ENCODE results near the gene HNRNPA1L2. TPM values are rescaled to one million over a fixed set of nuclear protein-coding genes. Genes with fewer than 3 reads are reported as not detected.
A peak's percentile ranks its signal among the peaks of the same experiment; 100 is the strongest.
"Not testable (repeated sequence)": the region's sequence is repeated elsewhere in the genome, so short reads cannot be mapped to it uniquely, and the experiment has no call there.

Gene HNRNPA1L2
- polyA plus RNA-seq, 3 donors, result 0.79 to 6.8 (median 1.5) TPM

DNA sequence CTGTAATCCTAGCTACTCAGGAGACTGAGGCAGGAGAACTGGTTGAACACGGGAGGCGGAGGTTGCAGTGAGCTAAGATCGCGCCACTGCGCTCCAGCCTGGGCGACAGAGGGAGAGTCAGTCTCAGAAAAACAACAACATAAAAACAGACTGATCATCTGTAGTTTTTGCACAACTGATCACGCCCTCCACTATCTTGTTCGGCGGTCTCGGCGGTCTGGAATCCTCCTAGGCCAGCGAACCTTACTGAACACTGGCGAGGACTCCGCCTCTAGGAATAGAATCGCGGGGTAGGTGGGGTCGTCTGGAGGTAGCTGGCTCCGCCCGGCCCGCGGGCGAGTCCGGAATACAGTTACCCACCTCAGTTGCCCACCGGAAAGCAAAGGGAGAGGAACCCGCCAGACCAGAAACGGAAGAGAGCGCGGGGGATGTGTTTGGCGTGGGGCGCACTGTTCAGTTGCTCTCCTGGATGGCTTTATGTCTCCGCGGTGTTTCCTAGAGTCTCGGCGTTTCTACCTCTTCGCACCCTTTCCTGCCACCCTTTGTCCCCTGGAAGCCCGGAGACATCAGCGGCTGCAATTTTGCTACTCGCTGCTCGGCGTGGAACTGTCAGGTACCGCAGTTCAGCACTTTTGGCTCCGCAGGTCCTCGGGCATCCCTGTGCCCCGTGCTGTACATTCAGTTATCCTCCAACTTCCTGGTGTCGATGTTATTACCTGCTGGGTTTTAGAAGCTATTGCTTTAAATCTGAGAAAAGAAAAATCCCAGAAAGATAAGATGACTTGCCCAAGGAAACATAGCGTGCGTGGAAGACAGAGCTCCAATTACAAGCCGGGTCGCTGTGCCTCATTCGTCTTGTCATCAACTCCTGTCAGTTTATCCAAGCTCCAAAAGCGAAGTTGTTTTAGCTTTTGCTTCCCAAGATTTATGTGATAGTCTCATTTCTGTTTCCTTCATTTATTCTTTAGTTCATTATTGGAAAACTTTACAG lies 24.9 kb upstream of the HNRNPA1L2 start:
- Mint-ChIP-seq H3K4me1 (peaks cover 21% of the 10 kb centered on the region), H3K4me3 (peak overlapping the region; percentile 100), H3K36me3 (peaks cover 0 to 2% of the 10 kb centered on the region in 2 donors), H3K27ac (peak overlapping the region; percentile 63 to 91 (median 82)), H3K27me3 (ENCODE audit: low read depth in 3 of 3) (peaks cover 0 to 4% (median 3%) of the 10 kb centered on the region in 3 donors), H3K9me3 (no peaks in the 10 kb centered on the region)
- WGBS (ENCODE audit: insufficient coverage), result under 1% methylated on average over 35 of the region's 51 CpGs
- intact Hi-C loops (cut with micrococcal nuclease), result no loop called here
- Histone ChIP-seq H3K27me3 (ENCODE audit: control insufficient read depth in 2 of 2, insufficient read depth in 2 of 2, low read length in 2 of 2) (no peaks in the 10 kb centered on the region), H3K27ac (ENCODE audit: low read depth in 1 of 2, low read length in 2 of 2) (peak overlapping the region; percentile 47 to 59), H3K79me2 (ENCODE audit: insufficient read depth, low read length) (no peaks in the 10 kb centered on the region), H3K4me2 (replicated peaks; ENCODE audit: extremely low read depth, low read length, poor library complexity, severe bottlenecking) (peak overlapping the region; percentile 86), H3K4me1 (ENCODE audit: control insufficient read depth in 1 of 2, insufficient read depth in 2 of 2, low read length in 2 of 2) (peaks cover 6 to 20% of the 10 kb centered on the region in 2 donors), H2AFZ (ENCODE audit: insufficient read depth, low read depth, low read length, poor library complexity, severe bottlenecking) (peak overlapping the region; percentile 92), H3K4me3 (replicated peaks in 1 of 3; ENCODE audit: low read depth in 2 of 3, low read length in 3 of 3) (peak overlapping the region; percentile 54 to 95 (median 68)), H4K20me1 (ENCODE audit: insufficient read depth, low read length) (no peaks in the 10 kb centered on the region), H3K36me3 (replicated peaks in 1 of 2; ENCODE audit: control insufficient read depth in 1 of 2, insufficient read depth in 2 of 2, low read length in 2 of 2) (no peaks in the 10 kb centered on the region), H3K9ac (ENCODE audit: insufficient read depth, low read length, poor library complexity, severe bottlenecking) (peak overlapping the region; percentile 75), H3K9me3 (replicated peaks in 1 of 2; ENCODE audit: control insufficient read depth in 1 of 2, insufficient read depth in 1 of 2, low read length in 2 of 2) (no peaks in the 10 kb centered on the region)
- DNase-seq, result peak; percentile 40 to 53 (median 44)
- TF ChIP-seq, protein P1, sequence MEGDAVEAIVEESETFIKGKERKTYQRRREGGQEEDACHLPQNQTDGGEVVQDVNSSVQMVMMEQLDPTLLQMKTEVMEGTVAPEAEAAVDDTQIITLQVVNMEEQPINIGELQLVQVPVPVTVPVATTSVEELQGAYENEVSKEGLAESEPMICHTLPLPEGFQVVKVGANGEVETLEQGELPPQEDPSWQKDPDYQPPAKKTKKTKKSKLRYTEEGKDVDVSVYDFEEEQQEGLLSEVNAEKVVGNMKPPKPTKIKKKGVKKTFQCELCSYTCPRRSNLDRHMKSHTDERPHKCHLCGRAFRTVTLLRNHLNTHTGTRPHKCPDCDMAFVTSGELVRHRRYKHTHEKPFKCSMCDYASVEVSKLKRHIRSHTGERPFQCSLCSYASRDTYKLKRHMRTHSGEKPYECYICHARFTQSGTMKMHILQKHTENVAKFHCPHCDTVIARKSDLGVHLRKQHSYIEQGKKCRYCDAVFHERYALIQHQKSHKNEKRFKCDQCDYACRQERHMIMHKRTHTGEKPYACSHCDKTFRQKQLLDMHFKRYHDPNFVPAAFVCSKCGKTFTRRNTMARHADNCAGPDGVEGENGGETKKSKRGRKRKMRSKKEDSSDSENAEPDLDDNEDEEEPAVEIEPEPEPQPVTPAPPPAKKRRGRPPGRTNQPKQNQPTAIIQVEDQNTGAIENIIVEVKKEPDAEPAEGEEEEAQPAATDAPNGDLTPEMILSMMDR (IDR thresholded peaks at IDR 0.05), result no peak

DNA sequence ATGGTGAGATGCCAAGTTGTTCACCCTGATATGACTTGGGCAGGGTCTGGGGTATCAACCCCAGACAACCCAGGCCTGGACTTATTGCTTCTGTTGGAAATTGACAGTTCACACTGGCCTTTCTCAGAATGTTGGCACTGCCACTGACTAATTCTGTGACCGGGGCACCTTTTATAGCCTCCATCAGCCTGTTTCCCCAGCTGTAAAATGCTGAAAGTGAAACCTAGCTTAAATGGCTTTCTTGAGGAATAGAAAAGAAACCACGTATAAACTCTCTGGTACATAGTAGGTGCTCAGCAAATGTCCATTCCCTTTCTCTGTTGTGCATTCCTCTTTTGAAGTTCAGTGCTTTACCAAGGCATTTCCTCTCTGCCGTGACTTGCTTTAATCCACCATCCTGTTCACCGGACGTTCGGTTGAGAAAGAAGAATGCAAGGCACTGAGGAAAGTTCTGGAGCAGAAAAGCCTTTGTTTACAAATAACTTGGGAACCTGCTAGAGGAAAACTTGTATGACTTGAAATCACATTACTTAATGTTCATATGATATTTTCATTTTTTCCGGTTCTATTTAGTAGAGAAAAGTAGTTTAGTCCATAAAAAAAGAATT lies 11.0 kb upstream of the HNRNPA1L2 start:
- H3K4me1 ChIP-seq (ENCODE audit: control insufficient read depth in 1 of 2, insufficient read depth in 2 of 2, low read length in 2 of 2); H3K4me2 ChIP-seq (replicated peaks; ENCODE audit: extremely low read depth, low read length, poor library complexity, severe bottlenecking); H3K9me3 ChIP-seq (replicated peaks in 1 of 2; ENCODE audit: control insufficient read depth in 1 of 2, insufficient read depth in 1 of 2, low read length in 2 of 2); H3K4me1 Mint-ChIP-seq; H3K4me3 ChIP-seq (replicated peaks in 1 of 3; ENCODE audit: low read depth in 2 of 3, low read length in 3 of 3); intact Hi-C loops (cut with micrococcal nuclease); H3K79me2 ChIP-seq (ENCODE audit: insufficient read depth, low read length); H3K9me3 Mint-ChIP-seq; H3K27me3 Mint-ChIP-seq (ENCODE audit: low read depth in 3 of 3); H3K9ac ChIP-seq (ENCODE audit: insufficient read depth, low read length, poor library complexity, severe bottlenecking); H4K20me1 ChIP-seq (ENCODE audit: insufficient read depth, low read length); H2AFZ ChIP-seq (ENCODE audit: insufficient read depth, low read depth, low read length, poor library complexity, severe bottlenecking); H3K27me3 ChIP-seq (ENCODE audit: control insufficient read depth in 2 of 2, insufficient read depth in 2 of 2, low read length in 2 of 2): not testable (repeated sequence)
- peaks cover 36 to 46% of the 10 kb centered on the region in 2 donors for H3K36me3 Mint-ChIP-seq
- H3K4me3 Mint-ChIP-seq, result peak overlapping the region; percentile 24 to 64
- peak overlapping the region in 1 of 2 donors; percentile 3 for H3K27ac ChIP-seq (ENCODE audit: low read depth in 1 of 2, low read length in 2 of 2)
- peak overlapping the region in 3 of 7 donors; percentile 46 to 85 (median 80) for H3K27ac Mint-ChIP-seq
- DNase-seq, result peak in 1 of 3 donors; percentile 8
- no CpG with 5 or more reads among the region's 7 CpGs for WGBS (ENCODE audit: insufficient coverage)
- H3K36me3 ChIP-seq (replicated peaks in 1 of 2; ENCODE audit: control insufficient read depth in 1 of 2, insufficient read depth in 2 of 2, low read length in 2 of 2), result peaks cover 28 to 41% of the 10 kb centered on the region in 2 donors
